ENCODE results near the gene UBE2L5.

UBE2L5 gene

GRCh38 chr13:30422054-30422839 is at the start of gene UBE2L5:
TSS of gene UBE2L5 (plus strand) at chr13:30422493. CDS start at chr13:30427991, 5,498 bp downstream.
- no peak for DNase-seq

GRCh38 chr13:30373727-30374126 is 48.6 kb upstream of the UBE2L5 start:
- no peak for DNase-seq

GRCh38 chr13:30375265-30375835 is 46.9 kb upstream of the UBE2L5 start:
- peak; percentile 36 for DNase-seq

- peak; percentile 43 for DNase-seq
These were observed 45.6 kb upstream of the UBE2L5 start for GRCh38 chr13:30376426-30377311.

GRCh38 chr13:30377312-30377685 is 45.0 kb upstream of the UBE2L5 start:
- DNase-seq = no peak

- DNase-seq = no peak
These were observed 44.1 kb upstream of the UBE2L5 start for GRCh38 chr13:30378191-30378590.

- DNase-seq = no peak
These were observed 41.2 kb upstream of the UBE2L5 start for GRCh38 chr13:30381049-30381448.

- DNase-seq = no peak
These were observed 39.3 kb upstream of the UBE2L5 start for GRCh38 chr13:30382836-30383525.

GRCh38 chr13:30388406-30389283 is 33.6 kb upstream of the UBE2L5 start:
- no peak for DNase-seq

GRCh38 chr13:30391956-30392680 is 30.2 kb upstream of the UBE2L5 start:
- DNase-seq = no peak

- no peak for DNase-seq
These were observed 29.6 kb upstream of the UBE2L5 start for GRCh38 chr13:30392681-30393045.

GRCh38 chr13:30394751-30395191 is 27.5 kb upstream of the UBE2L5 start:
- DNase-seq = no peak

GRCh38 chr13:30395192-30396158 is 26.8 kb upstream of the UBE2L5 start:
- peak; percentile 36 for DNase-seq

- no peak for DNase-seq
These were observed 25.7 kb upstream of the UBE2L5 start for GRCh38 chr13:30396434-30397075.

- no peak for DNase-seq
These were observed 23.7 kb upstream of the UBE2L5 start for GRCh38 chr13:30398601-30399072.

GRCh38 chr13:30400376-30400775 is 21.9 kb upstream of the UBE2L5 start:
- no peak for DNase-seq

- no peak for DNase-seq
These were observed 20.9 kb upstream of the UBE2L5 start for GRCh38 chr13:30401347-30401746.

- DNase-seq = no peak
These were observed 18.8 kb upstream of the UBE2L5 start for GRCh38 chr13:30403456-30403855.

GRCh38 chr13:30404207-30404606 is 18.1 kb upstream of the UBE2L5 start:
- no peak for DNase-seq

All from NCI-H2029 treated with DMSO at 0.1 percent for 48 hours (cell line).